Body of pancreas (tissue), 4 donors: Measurements from ENCODE around the gene MR1. TPM values are rescaled to one million over a fixed set of nuclear protein-coding genes. Genes with fewer than 3 reads are reported as not detected.

Source experiments
- ATAC-seq: fragments of 150-250 bp; one replicate; pipeline ENCODE4 v1.9.1; 2016
- DNase-seq, 4 donors: peaks; one replicate each; pipeline ENCODE4 v3.0.0-alpha.2; 2019
- H3K27ac ChIP-seq, 4 donors: fragments of 200-600 bp; sonication (generic); 1 replicate in 3 of 4; 2 replicates in 1 of 4; pipeline versions ENCODE4 v1.5.1 to v1.6.1; 2016 to 2019; ENCODE audit warnings: mild to moderate bottlenecking in 1 of 4, mixed read lengths in 1 of 4, moderate library complexity in 1 of 4
- H3K27me3 ChIP-seq, 2 donors: fragments of 200-600 bp; sonication (generic); one replicate each; pipeline ENCODE4 v1.6.0; 2016; ENCODE audit warnings: mild to moderate bottlenecking in 1 of 2
- H3K36me3 ChIP-seq, 2 donors: fragments of 200-600 bp; sonication (generic); replicated peaks in 1 of 2; 2 replicates each; pipeline ENCODE4 v1.5.1; 2016; ENCODE audit warnings: low read depth in 2 of 2; ENCODE audit not compliant: insufficient read depth in 1 of 2
- H3K4me1 ChIP-seq: fragments of 200-600 bp; sonication (generic); one replicate; pipeline ENCODE4 v1.6.0; 2016
- H3K4me3 ChIP-seq, 2 donors: fragments of 200-600 bp; sonication (generic); 1 replicate in 1 of 2; 2 replicates in 1 of 2; pipeline ENCODE4 v1.5.1; 2016 to 2019
- H3K9me3 ChIP-seq, 3 donors: fragments of 200-600 bp; sonication (generic); 1 replicate in 2 of 3; 2 replicates in 1 of 3; pipeline ENCODE4 v1.5.1; 2016
- CTCF ChIP-seq, 7 experiments: fragments of 450-650 bp in 4 of 7; fragments of 200-600 bp in 3 of 7; sonication (generic) in 3 of 7; IDR thresholded peaks; one replicate each; pipeline ENCODE4 v1.5.1; 2016 to 2019; ENCODE audit warnings: antibody characterized with exemption in 7 of 7
- POLR2A ChIP-seq, 3 donors: fragments of 450-650 bp; IDR thresholded peaks; one replicate each; pipeline ENCODE4 v1.6.1; 2016; ENCODE audit warnings: antibody characterized with exemption in 3 of 3, mild to moderate bottlenecking in 2 of 3
- WGBS, 2 donors: methylation state at CpG; one replicate each; pipeline ENCODE4 v1.1.5; 2017; 5-methylcytosine and 5-hydroxymethylcytosine counted together
- intact Hi-C: fragments of 100-400 bp; cut with DNase I; formaldehyde crosslinking; loops from one replicate; pipeline ENCODE4 v1.15.1; 2023
- total RNA-seq, 2 donors: library from RNA; depleted of rRNA; stranded (reverse); fragments of >200 nt; gene quantifications; one replicate each; pipeline ENCODE4 v1.1.0, GENCODE V29; 2016

Gene MR1
- total RNA-seq, 2 donors from 2014 or later, result 2.3 to 4.9 TPM

- no peak overlapping the region for H3K27ac ChIP-seq
- ATAC-seq, result no peak
- H3K9me3 ChIP-seq, result no peaks in the 10 kb centered on the region
- no peak overlapping the region for H3K4me3 ChIP-seq
- no peaks in the 10 kb centered on the region for H3K27me3 ChIP-seq
- no peaks in the 10 kb centered on the region for H3K4me1 ChIP-seq
- WGBS, 2 donors, result 55 to 62% methylated on average over 2 of the region's 2 CpGs
- intact Hi-C loops, result no loop called here
- no peak for DNase-seq
- no peak for TF ChIP-seq POLR2A (IDR thresholded peaks at IDR 0.05)
- TF ChIP-seq CTCF (IDR thresholded peaks at IDR 0.05), result no peak
- H3K36me3 ChIP-seq, result no peaks in the 10 kb centered on the region
Measured at GRCh38 chr1:181079382-181079781, 45.6 kb downstream of the MR1 start.

- H3K9me3 ChIP-seq, result no peaks in the 10 kb centered on the region
- H3K27ac ChIP-seq, result no peak overlapping the region
- no peak for ATAC-seq
- no peaks in the 10 kb centered on the region for H3K27me3 ChIP-seq
- intact Hi-C loops, result no loop called here
- no peak for TF ChIP-seq CTCF (IDR thresholded peaks at IDR 0.05)
- no peak for TF ChIP-seq POLR2A (IDR thresholded peaks at IDR 0.05)
- H3K36me3 ChIP-seq, result no peaks in the 10 kb centered on the region
- 48 to 56% methylated on average over 4 of the region's 4 CpGs for WGBS, 2 donors
- no peak overlapping the region for H3K4me3 ChIP-seq
- DNase-seq, result no peak
- no peaks in the 10 kb centered on the region for H3K4me1 ChIP-seq
Measured at GRCh38 chr1:181079920-181080319, 46.1 kb downstream of the MR1 start.

- ATAC-seq (no peak), DNase-seq (no peak)
- Histone ChIP-seq H3K27me3 (no peaks in the 10 kb centered on the region), H3K9me3 (no peaks in the 10 kb centered on the region), H3K27ac (no peak overlapping the region), H3K36me3 (no peaks in the 10 kb centered on the region), H3K4me1 (no peaks in the 10 kb centered on the region), H3K4me3 (no peak overlapping the region)
- intact Hi-C loops, result no loop called here
- 81 to 88% methylated on average over 4 of the region's 4 CpGs for WGBS, 2 donors
- TF ChIP-seq CTCF (IDR thresholded peaks at IDR 0.05), result no peak
- no peak for TF ChIP-seq POLR2A (IDR thresholded peaks at IDR 0.05)
Measured at GRCh38 chr1:181080556-181080955, 46.8 kb downstream of the MR1 start.

- H3K27me3 ChIP-seq, result no peaks in the 10 kb centered on the region
- no peak overlapping the region for H3K4me3 ChIP-seq
- ATAC-seq (no peak), DNase-seq (no peak)
- no peak overlapping the region for H3K27ac ChIP-seq
- TF ChIP-seq CTCF (IDR thresholded peaks at IDR 0.05) (no peak), POLR2A (IDR thresholded peaks at IDR 0.05) (no peak)
- WGBS, 2 donors, result 56 to 76% methylated on average over 3 of the region's 3 CpGs
- intact Hi-C loops, result no loop called here
- no peaks in the 10 kb centered on the region for H3K9me3 ChIP-seq
- no peaks in the 10 kb centered on the region for H3K36me3 ChIP-seq
- H3K4me1 ChIP-seq, result no peaks in the 10 kb centered on the region
Measured at GRCh38 chr1:181081395-181081794, 47.6 kb downstream of the MR1 start.

- intact Hi-C loops, result no loop called here
Measured at GRCh38 chr1:181083842-181084605, 50.2 kb downstream of the MR1 start.

More at GRCh38 chr1:181083842-181084605, 50.2 kb downstream of the MR1 start:
- ATAC-seq (peak; percentile 28), DNase-seq (peak; percentile 64 to 82 (median 72))
- TF ChIP-seq POLR2A (IDR thresholded peaks at IDR 0.05) (no peak), CTCF (IDR thresholded peaks at IDR 0.05) (peak in 6 of 7 experiments; percentile 11 to 80 (median 64))
- no peak overlapping the region for H3K27ac ChIP-seq
- 11 to 18% methylated on average over 6 of the region's 6 CpGs for WGBS, 2 donors
- H3K4me3 ChIP-seq, result no peak overlapping the region
- no peaks in the 10 kb centered on the region for H3K27me3 ChIP-seq
- no peaks in the 10 kb centered on the region for H3K36me3 ChIP-seq
- H3K9me3 ChIP-seq, result no peaks in the 10 kb centered on the region
- H3K4me1 ChIP-seq, result peaks cover 7% of the 10 kb centered on the region
